Left lobe of liver (tissue), 2 donors: ENCODE results near the gene IFNLR1. TPM values are rescaled to one million over a fixed set of nuclear protein-coding genes. Genes with fewer than 3 reads are reported as not detected.

Source experiments
- ATAC-seq: fragments of 200-7000 bp; cut with Tn5 transposase; one replicate; pipeline ENCODE4 v1.9.1; 2020; ENCODE audit warnings: mild to moderate bottlenecking, moderate library complexity
- DNase-seq: peaks from one replicate; pipeline ENCODE4 v3.0.0-alpha.2; 2020; ENCODE audit warnings: low spot score
- total RNA-seq: library from RNA; stranded (reverse); gene quantifications from one replicate; pipeline ENCODE4 v1.2.1, GENCODE V29; 2021
- donor health status: DM: no; HTN: no; CAD: no; lungs with moderate emphysema.
- donor health status: DM: no; HTN: yes; CAD: no.

IFNLR1 gene
- total RNA-seq, 1 donor from 2014 or later, result 4.5 TPM

- DNase-seq (no peak), ATAC-seq (no peak)
Measured at GRCh38 chr1:24109686-24110475, 77.2 kb downstream of the IFNLR1 start.

- no peak for ATAC-seq
- no peak for DNase-seq
Measured at GRCh38 chr1:24109166-24109483, 78.0 kb downstream of the IFNLR1 start.

GRCh38 chr1:24108334-24109165 lies 78.5 kb downstream of the IFNLR1 start:
- no peak for ATAC-seq
- DNase-seq, result no peak

GRCh38 chr1:24107462-24108138 lies 79.5 kb downstream of the IFNLR1 start:
- ATAC-seq, result no peak

GRCh38 chr1:24105368-24106160 lies 81.5 kb downstream of the IFNLR1 start:
- DNase-seq (no peak), ATAC-seq (no peak)

More at GRCh38 chr1:24107462-24108138, 79.5 kb downstream of the IFNLR1 start:
- no peak for DNase-seq

GRCh38 chr1:24104854-24105253 lies 82.2 kb downstream of the IFNLR1 start:
- ATAC-seq, result no peak
- no peak for DNase-seq

Other genes starting within 250 kb of the IFNLR1 start
- gene PNRC2, start 227.5 kb downstream of the IFNLR1 start, total RNA-seq, result 32.1 TPM
- gene SRSF10, start 207.0 kb downstream of the IFNLR1 start, total RNA-seq, result 31.1 TPM
- gene MYOM3, start 75.2 kb downstream of the IFNLR1 start, total RNA-seq, result 0.08 TPM
- 2.9 TPM for gene IL22RA1, start 44.1 kb downstream of the IFNLR1 start, total RNA-seq
- gene GRHL3, start 132.1 kb upstream of the IFNLR1 start, total RNA-seq, result 0.40 TPM
- 1.1 TPM for gene STPG1, start 226.5 kb upstream of the IFNLR1 start, total RNA-seq
- 6.3 TPM for gene NIPAL3, start 228.5 kb upstream of the IFNLR1 start, total RNA-seq